Adrenal gland (tissue), 5 donors: ENCODE measurements around the gene CD70.

Experiments used
- POLR2A ChIP-seq, 2 donors: fragments of 450-650 bp; IDR thresholded peaks; one replicate each; pipeline ENCODE4 v1.6.1; 2017; ENCODE audit warnings: antibody characterized with exemption in 2 of 2, mild to moderate bottlenecking in 2 of 2, moderate library complexity in 1 of 2
- TF ChIP-seq, protein P1 (sequence below), 6 experiments: fragments of 450-650 bp in 4 of 6; fragments of 200-600 bp in 2 of 6; sonication (generic) in 1 of 6; IDR thresholded peaks; 1 replicate in 5 of 6; 2 replicates in 1 of 6; pipeline versions ENCODE4 v1.5.1 to v1.8.0; 2016 to 2021; ENCODE audit warnings: antibody characterized with exemption in 6 of 6, mild to moderate bottlenecking in 2 of 6, moderate library complexity in 1 of 6
- donor health status: DM: no; HTN: no; CAD: no.

DNA sequence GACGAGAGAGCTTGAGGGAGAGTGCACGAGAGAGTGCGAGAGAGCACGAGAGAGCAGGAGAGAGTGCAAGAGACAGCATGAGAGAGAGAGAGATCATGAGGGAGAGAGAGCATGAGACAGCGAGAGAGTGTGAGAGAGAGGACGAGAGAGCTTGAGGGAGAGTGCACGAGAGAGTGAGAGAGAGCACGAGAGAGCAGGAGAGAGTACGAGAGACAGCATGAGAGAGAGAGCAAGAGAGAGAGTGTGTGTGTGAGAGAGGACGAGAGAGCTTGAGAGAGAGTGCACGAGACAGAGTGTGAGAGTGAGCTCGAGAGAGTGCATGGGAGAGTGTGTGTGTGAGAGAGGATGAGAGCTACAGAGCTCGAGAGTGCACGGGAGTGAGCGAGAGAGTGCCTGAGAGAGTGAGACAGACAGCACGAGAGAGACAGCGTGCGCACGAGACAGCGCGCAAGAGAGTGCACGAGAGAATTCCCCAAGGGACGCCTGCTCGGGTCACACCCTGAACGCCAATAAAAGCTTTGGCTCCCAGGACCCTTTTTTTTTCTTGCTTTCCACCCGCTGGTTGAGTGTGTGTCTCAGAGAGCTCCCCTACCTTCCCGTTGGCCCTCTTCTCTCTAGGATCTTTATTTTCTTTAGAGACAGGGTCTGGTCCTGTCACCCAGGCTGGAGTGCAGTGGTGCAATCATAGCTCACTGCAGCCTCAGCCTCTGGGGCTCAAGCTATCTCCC lies 3.7 kb downstream of the CD70 start:
- TF ChIP-seq, protein P1, sequence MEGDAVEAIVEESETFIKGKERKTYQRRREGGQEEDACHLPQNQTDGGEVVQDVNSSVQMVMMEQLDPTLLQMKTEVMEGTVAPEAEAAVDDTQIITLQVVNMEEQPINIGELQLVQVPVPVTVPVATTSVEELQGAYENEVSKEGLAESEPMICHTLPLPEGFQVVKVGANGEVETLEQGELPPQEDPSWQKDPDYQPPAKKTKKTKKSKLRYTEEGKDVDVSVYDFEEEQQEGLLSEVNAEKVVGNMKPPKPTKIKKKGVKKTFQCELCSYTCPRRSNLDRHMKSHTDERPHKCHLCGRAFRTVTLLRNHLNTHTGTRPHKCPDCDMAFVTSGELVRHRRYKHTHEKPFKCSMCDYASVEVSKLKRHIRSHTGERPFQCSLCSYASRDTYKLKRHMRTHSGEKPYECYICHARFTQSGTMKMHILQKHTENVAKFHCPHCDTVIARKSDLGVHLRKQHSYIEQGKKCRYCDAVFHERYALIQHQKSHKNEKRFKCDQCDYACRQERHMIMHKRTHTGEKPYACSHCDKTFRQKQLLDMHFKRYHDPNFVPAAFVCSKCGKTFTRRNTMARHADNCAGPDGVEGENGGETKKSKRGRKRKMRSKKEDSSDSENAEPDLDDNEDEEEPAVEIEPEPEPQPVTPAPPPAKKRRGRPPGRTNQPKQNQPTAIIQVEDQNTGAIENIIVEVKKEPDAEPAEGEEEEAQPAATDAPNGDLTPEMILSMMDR (IDR thresholded peaks at IDR 0.05), result no peak
- TF ChIP-seq POLR2A (IDR thresholded peaks at IDR 0.05), result no peak
